DMS 273 treated with DMSO at 0.1 percent for 48 hours (cell line): ENCODE data around the gene FYN.

Experiments
- DNase-seq: peaks from one replicate; lab custom pipeline; 2025; lab: John Stamatoyannopoulos, UW

The FYN gene

DNA sequence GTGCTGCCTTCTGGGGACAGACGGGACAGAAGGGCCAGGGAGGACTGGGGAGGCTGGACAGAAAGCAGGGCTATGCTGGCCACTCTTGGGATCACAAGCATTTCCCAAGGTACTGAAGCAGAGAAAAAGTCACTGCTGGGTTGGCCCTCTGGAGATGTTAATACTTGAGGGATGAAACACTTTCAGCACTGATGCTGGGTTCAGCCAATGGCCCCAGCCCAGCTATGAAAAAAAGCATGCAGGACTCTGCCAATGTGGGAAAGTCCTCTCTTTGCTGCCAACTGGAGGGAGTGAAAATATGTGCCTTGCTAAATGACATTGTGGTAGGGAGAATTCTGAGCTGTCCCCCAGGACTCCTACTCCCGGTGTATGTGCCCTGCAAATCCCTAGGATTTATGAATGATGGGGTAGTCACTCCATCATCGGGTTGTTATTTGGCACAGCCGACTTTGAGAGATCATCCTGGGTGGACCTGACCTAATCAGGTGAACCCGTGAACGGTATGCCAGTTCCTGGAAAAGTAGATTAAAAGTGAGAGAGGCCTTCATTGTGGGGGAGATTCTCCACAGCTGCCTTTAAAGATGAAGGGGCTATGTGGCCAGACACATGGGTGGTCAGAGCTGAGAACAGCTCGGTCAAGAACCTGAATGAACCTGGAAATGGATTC, 147.7 kb downstream of the FYN start:
- DNase-seq, result no peak

DNA sequence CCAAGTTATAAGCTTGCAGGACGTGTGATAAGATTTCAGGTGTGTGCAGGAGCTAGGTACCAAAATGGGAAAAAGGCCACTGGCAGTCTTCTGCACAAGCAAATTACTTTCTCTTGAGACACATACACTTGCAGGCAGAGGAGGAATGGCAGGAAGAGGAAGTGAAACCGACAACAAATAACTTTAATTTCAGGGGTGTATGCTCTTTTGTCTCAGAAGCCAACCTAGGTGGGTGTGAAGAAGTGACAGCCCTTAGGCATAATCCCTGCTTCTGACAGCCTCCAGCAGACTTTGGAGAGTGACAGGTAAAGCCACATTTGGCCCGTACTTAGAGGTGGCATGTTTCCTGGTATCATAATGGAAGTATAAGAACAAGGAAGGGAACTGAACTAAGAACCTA, 148.7 kb downstream of the FYN start:
- DNase-seq, result no peak

GRCh38 chr6:111724039-111724438, 149.2 kb downstream of the FYN start:
- DNase-seq, result no peak

DNA sequence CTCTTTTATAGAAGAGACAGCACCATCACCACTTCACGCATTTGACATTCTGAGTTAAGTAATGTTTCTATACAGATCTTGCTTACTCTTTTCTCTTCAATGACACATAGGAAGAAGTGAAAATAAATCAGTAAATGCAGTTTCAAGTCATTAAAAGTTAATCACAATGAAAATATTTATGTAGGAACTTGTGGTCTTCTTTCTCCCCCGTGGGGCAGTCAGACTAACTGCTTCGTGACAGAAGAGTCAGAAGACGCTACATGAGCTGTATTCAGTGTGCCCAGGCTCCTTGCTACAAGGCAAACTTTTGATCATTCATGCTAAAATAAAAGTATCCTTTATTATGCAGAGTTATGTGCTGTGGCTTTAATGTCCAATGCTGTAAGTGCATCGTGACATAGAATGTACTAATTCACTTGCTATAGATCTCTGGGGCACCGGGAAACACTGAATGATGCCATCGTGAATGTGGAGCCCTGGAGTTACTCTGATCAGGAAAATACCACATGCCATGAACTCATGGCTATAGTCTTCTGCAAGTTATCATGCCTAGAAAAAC, 149.8 kb downstream of the FYN start:
- no peak for DNase-seq

- DNase-seq, result no peak
These were observed 151.0 kb downstream of the FYN start for GRCh38 chr6:111722179-111722731.

DNA sequence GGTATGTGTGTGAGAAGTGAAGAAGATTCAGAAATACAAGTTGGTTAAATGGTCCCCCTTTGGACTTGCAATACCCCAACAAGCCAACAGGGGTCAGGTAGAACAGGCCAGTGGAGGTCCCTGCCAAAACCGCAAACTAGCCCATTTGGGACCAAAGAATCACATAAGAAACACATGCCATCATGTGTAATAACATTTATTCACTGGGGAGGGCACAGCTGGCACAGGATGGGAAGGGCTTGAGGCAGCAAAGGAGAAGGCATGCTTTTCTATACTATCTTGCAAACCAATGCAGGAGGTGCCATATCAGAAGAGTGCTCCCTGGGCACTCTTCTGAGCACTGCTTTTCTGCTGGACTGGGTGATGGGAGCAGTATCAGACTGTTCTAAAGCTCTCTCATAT, 151.5 kb downstream of the FYN start:
- no peak for DNase-seq

- DNase-seq, result no peak
These were observed 152.2 kb downstream of the FYN start for GRCh38 chr6:111720931-111721496.

- DNase-seq, result no peak
These were observed 154.3 kb downstream of the FYN start for GRCh38 chr6:111718990-111719389.

DNA sequence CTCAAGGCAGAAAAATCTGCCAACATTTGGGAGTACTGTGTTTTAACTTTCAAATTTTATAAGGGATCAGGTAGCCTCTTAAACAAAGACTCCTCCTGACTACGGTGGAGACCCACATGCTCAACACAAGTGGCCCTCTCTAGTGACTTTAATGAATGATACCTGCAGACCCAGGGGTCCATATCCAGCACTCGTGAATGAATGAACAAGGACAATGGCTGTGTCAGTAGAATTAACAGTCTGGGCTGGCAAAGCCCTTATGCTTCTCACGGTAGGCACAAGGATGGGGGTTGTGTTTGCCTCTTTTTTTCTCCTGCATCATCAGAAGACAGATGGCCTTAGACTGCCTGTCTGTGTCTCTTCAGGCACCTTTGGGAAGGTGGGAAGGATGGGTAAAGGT, 154.9 kb downstream of the FYN start:
- no peak for DNase-seq

DNA sequence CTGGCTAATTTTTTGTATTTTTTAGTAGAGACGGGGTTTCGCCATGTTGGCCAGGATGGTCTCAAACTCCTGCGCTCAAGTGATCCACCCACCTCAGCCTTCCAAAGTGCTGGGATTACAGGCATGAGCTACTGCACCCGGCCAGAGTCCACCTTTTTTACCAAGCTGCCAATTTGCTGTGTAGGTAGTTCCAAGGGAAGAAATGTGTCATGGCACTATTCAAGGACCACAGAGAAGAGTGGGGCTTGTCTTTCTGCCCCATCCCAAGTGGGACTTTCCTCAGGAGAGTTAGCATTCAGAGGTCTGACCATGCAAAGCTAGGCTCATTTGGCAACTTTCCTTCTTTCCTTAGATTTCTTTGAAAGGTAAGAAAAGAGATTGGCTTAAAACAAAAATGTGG, 155.6 kb downstream of the FYN start:
- no peak for DNase-seq

DNA sequence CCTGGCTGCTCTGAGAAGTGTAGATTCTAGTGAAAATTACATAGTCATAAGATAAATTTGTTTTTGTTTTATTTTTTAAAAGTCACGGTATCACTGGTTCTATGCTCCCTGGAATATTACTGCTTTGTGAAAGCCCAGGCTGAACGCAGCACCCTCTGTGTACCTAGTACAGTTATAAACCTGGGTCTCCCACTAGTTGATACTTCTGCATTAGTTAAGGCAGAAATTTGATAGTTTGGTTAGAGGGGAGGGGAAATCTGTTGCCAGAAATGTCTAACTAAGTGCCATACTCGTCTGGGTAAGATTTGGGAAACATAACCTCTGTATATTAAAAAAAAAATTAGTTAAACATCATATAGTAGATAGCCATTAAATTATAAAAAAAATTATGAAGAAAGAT, 156.9 kb downstream of the FYN start:
- DNase-seq, result no peak

GRCh38 chr6:111715321-111715720, 157.9 kb downstream of the FYN start:
- DNase-seq, result no peak

GRCh38 chr6:111714416-111715270, 158.6 kb downstream of the FYN start:
- no peak for DNase-seq

DNA sequence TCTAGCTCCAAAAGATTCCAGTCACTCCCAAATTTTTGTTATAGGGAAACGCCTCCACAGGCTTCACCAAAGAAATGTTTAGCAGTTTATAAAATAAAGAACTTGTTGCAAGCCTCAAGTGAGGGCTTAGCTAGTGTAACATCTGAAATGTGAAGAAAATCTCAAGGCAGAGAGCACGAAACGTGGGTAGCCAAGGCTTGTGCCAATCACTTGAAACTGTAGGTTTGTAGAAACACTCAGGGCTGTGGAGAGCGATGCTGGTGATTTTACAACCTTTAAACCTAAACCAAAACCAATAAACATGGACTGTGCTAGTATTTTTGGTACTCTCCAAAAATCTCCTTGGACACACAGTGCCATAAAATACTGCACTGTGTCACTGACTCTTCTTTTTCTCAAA, 159.4 kb downstream of the FYN start:
- no peak for DNase-seq

DNA sequence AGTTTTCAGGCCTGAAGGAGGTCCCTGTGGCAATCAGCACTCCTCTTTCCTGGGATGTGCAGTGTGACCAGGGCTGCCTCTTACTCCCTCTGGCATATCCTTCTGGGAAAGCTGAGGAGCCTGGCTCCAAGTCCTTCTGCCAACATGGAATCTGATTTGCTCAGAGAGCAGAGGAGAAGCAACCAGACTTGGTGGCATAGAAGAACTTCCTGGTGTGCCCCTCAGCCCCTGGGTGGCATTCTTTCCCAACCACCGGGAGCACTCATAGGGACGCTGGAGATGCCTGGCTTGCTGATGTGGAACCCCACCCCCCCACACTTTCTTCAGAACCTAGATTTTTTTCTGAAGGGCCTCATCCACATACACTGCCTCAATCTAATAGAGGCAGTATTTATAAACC, 160.0 kb downstream of the FYN start:
- no peak for DNase-seq

- peak; percentile 15 for DNase-seq
These were observed 161.1 kb downstream of the FYN start for GRCh38 chr6:111711984-111712752.

- DNase-seq, result peak; percentile 93
These were observed 161.8 kb downstream of the FYN start for GRCh38 chr6:111711476-111711875.

DNA sequence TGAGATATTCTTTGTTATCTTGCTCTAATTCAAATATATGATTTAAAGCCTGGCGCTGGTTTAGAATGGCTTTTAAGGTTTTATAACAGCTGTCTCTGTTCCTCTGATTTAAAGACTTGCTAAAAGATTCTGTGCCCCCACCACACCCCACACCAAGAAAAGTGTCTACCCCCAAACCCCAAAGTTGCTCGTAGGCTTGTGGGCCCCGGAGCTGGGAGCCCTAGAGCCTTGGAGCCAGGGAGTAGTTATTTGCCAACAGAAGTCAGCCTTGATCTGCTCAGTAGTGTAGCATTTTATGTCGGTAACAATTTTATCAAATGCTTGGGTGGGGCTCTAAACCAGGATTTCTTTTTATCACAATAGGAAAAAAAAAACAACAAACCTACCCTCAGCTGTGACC, 162.3 kb downstream of the FYN start:
- no peak for DNase-seq

DNA sequence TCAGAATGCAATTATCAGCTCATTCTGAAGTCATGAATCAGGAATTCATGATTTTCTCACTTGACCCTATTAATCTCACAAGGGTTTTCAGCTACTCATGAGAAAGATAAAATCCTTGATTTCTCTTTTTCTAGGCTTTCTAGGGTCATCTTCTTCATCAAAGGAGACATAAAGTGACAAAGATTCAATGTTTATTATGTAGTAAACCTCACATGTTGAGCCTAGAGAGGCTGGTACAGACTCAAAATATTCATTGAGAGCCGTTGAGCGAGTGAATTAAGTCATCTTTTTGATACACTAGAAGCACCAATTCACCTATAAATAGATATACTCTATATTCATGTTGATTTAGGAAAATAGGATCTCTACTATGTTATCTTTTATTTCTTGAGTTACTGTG, 162.8 kb downstream of the FYN start:
- DNase-seq, result no peak

- DNase-seq, result peak; percentile 48
These were observed 163.4 kb downstream of the FYN start for GRCh38 chr6:111709615-111710398.

- DNase-seq, result no peak
These were observed 164.1 kb downstream of the FYN start for GRCh38 chr6:111709201-111709600.
